ENCODE data around the gene RPLP1.

The RPLP1 gene

DNA sequence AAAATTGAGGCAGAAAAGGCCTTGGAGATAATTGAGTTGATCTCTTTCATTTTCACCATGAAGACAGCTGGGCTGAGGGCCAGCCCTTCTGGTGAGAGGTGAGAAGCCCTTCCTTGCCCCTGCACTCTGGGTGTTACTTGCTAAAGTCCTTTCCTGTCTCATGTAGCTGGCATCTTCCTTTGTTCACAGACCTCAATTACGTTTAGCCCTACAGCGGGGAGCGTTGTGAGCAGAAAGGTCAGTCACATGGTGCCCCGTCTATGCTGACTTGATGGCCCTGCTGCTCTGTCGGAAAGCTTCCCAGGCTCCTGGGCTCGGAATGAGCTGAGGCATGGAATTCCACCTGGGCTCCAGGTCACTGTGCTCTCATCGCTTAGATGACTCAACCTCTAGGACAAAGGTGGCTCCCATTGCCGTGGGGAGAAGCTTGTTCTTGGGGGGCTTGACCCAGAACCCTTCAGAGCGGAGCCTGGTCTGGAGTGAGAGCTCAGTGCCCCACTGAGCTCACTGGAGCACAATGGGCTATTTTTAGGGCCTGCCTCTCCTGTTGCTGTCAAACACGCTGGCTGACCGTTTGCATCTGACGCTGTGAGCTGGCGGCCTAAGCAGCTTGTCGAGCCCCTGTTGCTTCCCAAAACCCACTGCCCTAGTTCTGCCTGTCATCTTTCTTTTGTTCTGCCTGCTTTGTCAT lies 47.0 kb downstream of the RPLP1 start:
- no peak for DNase-seq

DNA sequence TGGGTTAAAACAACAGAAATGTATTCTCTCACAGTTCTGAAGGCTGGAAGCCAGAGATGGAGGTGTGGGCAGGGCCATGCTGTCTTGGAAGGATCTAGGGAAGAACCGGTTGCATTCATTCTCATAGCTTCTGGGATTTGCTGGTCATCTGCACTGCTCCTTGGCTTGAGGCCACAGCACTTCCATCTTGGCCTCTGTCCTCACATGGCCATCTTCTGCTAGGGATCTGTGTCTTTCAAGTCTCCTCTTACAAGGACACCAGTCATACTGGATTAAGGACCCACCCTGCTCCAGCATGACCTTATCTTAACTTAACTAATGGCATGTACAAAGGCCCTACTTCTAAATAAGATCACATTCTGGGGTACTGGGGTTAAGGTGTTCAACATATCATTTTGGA lies 47.7 kb downstream of the RPLP1 start:
- DNase-seq, result no peak

DNA sequence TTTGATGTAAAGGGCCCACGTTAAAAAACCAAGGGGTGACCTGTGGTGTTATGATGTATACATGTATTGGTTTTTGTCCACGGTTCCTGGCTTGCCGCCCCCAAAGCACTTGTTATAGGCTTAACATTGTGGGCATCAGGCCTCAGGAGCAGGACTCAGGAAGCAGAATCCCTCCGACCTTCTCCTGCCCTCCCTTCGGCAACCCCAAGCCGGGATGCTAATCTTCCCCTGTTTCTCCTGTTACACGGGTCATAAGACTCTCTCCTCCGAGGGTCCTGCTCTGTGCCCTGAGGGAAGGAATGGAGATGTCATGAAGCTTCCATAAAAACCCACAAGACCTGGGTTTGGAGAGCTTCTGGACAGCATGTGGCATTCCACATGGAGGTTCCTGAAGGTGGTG lies 48.8 kb downstream of the RPLP1 start:
- DNase-seq, result no peak

DNA sequence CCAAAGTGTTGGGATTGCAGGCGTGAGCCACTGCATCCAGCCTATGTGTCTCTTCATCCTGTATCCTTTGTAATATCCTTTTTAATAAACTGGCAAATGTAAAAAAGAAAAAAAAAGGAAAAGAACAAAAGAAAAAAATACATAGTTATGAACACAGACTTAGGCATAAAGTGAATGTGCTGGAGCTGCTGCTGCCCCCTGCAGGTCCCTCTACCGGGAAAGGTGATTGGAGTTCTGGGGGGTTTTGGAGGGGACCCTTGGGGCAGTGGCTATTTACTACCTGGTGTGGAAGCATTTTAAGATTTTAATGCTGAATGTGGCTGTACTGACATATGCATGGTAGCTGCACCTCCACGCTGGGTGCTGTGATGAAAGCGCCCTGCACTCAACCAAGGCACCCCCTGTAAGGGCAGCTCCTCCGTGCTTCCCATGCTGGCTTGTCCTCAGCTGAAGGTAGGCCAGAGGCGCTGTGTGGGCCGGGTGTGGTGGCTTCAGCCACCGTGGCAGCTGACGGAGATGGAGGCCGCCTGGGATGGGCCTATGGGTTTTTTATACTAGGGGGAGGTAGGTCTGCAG lies 49.9 kb downstream of the RPLP1 start:
- no peak for DNase-seq

DNA sequence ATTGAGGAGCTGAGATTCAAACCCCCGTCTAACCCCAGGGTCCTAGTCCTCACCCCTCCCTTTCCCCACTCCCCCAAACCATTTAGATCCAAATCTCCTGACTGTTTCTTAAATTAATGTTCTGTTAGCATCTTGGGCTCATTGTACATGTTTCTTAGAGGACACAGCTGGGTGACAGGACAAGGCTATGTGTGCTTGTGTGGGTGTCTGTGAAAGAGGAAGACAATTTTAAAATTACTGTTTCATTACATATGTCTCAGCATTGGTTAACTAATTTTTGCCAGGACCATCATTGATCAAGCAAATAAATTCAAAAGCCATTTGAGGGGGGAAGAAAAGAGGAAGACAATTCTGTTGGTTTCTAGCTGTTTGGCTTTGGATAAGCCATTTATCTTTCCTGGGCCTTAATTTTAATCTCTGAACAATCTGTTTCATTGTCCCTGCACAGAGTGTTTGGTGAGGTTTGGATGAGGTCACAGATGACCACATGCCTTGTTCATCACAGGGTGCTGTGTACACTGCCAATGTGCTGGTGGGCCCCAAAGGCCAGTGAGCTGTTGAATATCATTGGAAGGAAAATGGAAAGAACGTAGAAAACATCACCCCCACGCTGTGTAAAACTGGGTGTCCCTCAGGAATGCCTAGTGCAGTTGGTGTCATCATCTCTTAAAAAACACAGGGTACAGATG lies 51.9 kb downstream of the RPLP1 start:
- no peak for DNase-seq
